HG02840 (cell line): ENCODE data around the gene RAD51B.

Experiments
- ATAC-seq: cut with Tn5 transposase; IDR thresholded peaks from one replicate; pipeline ENCODE4 v1.9.1; 2021; ENCODE audit warnings: mild to moderate bottlenecking, moderate library complexity, moderate number of reproducible peaks; ENCODE audit not compliant: unreplicated experiment, low FRiP score

RAD51B gene

DNA sequence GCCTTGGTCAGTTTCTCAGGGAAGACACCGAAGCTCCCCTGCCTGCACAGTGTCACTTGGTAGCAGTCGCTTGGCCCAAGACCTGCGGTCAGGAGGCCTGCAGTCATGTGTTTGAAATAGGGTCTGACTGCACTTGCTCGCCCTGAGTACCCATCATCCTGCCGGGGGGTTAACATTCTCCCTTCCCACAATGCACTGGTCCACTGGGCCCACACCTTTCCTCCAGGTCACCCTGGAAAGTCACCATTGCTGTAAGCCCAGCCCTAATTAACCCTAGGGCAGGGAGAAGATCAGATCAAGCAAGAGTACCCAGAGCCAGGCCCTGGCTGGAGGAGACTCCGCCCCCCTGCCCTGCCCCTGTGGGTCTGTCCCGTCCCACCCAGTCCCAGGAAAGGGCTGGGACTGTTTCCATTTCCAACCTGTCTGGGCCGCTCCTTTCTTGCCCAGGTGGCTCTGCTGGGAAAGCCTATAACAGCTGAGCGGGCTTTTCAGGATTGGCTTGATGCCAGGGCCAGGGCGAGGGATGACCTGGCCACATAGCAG, 886.2 kb downstream of the RAD51B start:
- no peak for ATAC-seq

GRCh38 chr14:68707482-68707881, 887.9 kb downstream of the RAD51B start:
- ATAC-seq = no peak

- ATAC-seq = no peak
These were observed 888.8 kb downstream of the RAD51B start for GRCh38 chr14:68708343-68708742.

DNA sequence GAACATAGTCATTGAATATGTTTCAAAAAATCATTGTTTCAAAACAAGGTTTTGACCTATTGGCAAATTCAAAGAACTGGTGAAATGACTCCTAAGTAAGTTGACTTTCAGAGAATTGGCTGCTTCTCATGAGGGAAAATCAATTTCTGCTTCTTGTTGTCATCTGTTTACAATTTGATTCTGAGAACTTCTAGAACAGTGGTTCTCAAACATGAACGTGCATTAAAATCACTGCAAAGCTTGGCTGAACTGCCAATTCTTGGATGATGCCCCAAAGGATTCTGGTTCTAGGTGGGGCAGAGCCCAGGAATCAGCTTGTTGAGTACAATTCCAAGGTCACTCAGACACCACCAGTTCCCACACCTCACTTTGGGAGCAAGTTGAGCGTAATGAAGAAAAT, 889.4 kb downstream of the RAD51B start:
- no peak for ATAC-seq

DNA sequence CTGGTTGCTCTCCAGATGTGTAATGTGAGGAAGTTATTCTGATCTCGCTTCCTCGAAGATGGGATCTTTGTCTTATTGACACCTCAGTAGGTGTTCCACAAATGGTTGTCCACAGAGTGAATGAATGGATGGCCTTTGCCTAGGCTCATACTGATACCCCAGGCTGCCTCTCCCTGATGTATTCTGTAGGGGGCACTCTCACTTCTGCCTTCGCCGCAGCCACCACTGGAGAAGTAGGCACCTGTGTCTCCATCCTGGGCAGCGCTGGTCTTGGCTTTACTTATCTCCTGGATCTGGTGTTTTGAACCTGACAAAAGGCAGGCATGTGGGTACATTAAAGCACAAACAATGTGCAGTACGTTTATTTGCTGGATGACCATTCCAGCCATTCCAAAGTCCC, 891.2 kb downstream of the RAD51B start:
- no peak for ATAC-seq

DNA sequence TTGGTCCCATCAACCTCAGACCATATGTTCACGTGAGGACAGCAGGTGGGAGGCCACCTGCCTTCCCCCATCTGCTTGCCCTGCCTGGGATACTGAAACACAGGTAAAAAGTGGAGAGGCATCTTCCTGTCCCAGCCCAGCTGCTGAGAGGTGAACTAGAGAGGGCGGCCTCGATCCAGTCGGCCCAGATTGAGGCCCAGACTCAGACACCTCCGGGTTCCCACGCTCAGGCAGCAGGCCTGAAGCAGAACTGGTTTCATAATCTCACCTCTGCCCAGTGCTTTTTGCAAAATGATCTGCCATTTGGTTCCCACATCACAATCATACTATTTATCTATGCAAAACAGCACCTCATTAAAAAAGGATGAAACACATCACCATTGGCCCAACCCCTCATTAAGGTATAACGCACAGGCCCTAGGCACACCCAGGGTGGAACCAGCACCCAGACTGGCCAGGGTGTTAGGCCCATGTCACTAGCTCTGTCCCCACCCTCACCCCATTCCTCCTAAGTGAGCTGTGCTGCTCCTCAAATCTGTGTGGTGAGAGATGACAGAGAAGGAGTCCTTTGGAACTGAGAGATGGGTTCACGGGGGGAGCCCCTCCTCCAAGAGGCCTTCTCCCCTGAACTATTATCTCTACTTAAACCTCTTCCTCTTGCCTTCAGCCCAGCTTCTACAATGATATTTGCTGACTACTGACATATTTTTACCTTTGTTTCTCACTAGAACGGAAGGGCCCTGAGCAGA, 892.2 kb downstream of the RAD51B start:
- no peak for ATAC-seq

- no peak for ATAC-seq
These were observed 893.3 kb downstream of the RAD51B start for GRCh38 chr14:68712703-68713370.

DNA sequence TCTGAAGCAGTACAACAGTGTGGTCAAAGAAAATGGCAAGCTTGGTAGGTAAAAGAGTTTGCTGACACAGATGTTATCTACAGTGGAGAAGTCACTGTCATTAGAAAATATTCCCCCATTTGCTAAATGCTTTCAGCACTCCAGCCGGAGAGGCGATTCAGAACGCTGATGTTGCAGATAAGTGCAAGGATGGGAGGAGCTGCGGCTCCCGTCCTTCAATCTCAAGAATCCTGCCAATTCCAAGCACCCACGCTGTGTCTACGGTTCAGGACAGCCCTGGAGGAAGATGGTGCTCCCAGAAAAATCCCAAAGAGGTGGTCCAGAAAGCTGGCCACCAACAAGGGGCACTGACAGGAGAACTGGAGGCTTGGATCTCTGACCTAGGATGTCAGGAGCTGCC, 894.2 kb downstream of the RAD51B start:
- no peak for ATAC-seq

DNA sequence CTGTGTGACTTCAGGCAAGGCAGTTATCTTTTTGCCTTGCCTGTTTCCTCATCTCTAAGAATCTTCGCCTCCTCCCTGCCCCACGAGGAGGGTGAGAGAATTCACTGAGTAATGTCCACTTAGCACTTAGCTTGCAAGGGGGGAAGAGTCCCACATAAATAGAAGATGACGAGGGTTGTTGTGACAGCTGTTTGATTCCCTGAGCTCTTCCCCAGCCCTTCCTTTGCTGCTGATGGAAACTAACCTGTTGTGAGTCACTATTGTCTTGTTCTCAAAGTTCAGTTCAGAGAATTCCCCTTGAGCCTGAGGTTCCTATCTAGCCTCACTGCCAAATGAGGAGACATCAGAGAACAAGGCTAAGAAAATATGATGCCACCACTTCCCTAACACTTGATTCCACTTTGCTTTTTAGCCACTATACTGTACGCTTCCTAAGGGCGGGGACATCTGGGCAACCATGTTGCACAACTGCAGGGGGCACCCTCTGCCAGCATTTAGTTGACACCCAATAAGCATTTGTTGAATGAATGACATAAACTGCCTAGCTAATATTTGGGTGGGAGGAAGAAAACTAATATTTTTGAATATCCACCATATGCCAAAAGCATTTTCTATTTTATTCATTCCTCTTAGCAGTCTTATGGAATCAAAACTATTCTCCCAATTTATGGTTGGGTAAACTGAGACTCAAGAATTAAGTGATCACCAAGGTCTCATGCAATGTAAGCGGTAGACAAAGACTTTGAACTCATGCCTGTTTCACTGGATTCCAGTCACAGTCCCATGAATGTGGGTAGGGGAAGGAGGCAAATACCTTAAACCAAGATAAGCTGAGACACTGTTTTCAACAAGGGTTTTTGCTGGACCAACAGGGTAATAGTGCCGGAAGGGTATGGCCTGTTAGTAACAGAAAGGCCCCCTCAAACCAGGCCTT, 895.7 kb downstream of the RAD51B start:
- no peak for ATAC-seq

DNA sequence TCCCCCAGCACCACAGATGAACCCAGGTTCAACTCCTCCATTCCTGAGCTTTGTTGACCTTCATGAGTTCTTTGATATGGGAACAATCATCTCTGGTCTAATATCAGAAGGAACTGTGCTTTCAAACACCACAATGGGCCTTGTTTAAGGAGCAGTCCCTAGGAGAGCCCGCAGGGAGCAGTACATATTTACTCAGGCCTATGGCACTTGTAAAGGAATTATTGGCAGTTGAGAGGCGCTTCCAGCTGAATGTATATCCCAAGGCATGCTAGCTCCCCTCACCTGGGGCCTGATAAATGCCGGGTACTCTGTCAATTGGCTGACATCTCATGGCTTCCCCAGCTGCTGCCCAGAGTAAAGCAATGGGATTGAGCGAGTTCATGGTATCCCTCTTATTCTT, 897.1 kb downstream of the RAD51B start:
- ATAC-seq = no peak

- ATAC-seq = no peak
These were observed 898.7 kb downstream of the RAD51B start for GRCh38 chr14:68718023-68718990.

- ATAC-seq = no peak
These were observed 900.2 kb downstream of the RAD51B start for GRCh38 chr14:68719634-68720384.

DNA sequence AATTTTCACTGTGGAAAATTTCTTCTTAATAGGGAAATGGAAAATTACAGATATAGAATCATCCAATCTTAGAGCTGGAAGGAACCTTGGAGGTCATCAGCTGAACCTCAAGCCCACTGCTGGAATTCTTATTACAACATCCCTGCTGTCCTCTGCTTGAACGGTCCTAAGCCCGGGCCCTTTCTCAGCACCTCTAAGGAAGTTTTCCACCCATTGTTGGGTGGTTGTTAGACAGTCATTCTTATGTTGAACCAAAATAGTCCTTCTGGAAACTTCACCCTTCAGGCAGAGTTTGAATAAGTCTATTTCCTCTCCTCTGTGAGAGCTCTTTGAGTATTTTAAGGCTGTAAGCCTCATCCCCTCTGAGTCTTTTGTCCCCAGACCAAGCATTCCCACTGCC, 902.6 kb downstream of the RAD51B start:
- no peak for ATAC-seq

- ATAC-seq = no peak
These were observed 903.5 kb downstream of the RAD51B start for GRCh38 chr14:68722968-68723566.

DNA sequence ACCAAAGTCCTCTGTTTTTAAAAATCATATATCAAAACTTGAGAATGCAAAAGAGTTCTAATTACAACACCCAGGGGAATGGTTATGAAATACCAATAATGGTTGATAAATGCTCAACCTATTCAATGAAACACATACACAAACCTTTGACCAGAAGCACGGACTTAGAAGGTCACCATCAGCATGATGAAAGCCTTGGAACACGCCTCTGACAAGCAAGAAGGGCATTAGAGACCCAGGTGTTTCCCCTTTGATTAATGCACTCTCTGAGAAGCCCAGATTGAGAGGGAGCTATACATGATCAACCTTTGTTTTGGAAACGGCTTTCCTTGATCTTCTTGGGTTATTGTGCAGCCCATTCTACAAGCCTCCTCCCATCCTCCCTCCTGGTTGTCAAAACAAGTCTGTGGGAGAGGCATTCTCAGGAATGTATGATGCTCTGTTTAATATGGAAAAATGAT, 904.3 kb downstream of the RAD51B start:
- no peak for ATAC-seq

DNA sequence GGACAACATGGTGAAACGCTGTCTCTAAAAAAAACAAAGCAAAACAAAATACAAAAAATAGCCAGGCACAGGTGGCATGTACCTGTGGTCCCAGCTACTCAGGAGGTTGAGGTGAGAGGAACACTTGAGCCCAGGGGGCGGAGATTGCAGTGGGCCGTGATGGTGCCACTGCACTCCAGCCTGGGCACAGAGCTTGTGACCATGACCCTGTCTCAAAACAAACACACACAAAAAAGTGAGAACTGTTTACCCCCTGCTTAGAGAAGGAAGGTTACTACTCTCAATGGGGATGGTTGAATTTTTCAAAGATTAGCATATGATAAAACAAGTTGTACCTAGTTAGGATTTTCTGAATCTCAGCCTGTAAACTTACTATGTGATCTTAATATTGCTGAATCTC, 905.3 kb downstream of the RAD51B start:
- ATAC-seq = no peak

DNA sequence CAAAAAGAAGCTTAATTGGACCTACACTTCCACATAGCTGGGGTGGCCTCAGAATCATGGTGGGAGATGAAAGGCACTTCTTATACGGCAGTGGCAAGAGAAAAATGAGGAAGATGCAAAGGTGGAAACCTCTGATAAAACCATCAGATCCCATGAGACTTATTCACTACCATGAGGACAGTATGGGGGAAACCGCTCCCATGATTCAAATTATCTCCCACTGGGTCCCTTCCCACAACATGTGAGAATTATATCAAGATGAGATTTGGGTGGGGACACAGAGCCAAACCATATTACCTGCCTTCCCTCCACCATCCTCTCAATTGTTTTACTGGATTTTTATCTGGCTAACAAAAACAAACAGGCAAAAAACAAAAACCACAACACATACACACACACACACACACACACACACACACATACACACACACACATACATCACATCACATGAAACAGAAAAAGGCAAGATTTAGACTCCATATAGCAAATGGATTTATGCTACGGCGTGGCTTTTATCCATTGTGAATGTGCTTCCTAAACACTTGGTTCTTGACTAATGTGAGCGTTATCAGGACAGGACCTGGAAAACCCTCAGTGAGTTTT, 906.6 kb downstream of the RAD51B start:
- no peak for ATAC-seq
